GM12801 (cell line): ENCODE data around the gene ZNF48.

Experiments used
- CTCF ChIP-seq: IDR thresholded peaks from one replicate; pipeline ENCODE4 v1.5.1; 2011; ENCODE audit warnings: control low read depth; ENCODE audit not compliant: insufficient read length; ENCODE audit errors: extremely low read depth

ZNF48 gene

GRCh38 chr16:30417529-30418349 is 22.5 kb downstream of the ZNF48 start:
- TF ChIP-seq CTCF = no peak

- TF ChIP-seq CTCF = no peak
Measured at GRCh38 chr16:30418350-30419181, 23.3 kb downstream of the ZNF48 start.

- no peak for TF ChIP-seq CTCF
Measured at GRCh38 chr16:30421010-30421409, 25.8 kb downstream of the ZNF48 start.

- no peak for TF ChIP-seq CTCF
Measured at GRCh38 chr16:30428055-30428454, 32.8 kb downstream of the ZNF48 start.

GRCh38 chr16:30429418-30429677 is 34.1 kb downstream of the ZNF48 start:
- no peak for TF ChIP-seq CTCF

- TF ChIP-seq CTCF = no peak
Measured at GRCh38 chr16:30429678-30430427, 34.6 kb downstream of the ZNF48 start, which contains the start of gene DCTPP1. TSS of gene DCTPP1 (minus strand) at chr16:30430030. CDS start at chr16:30429980, 50 bp downstream.

- TF ChIP-seq CTCF = no peak
Measured at GRCh38 chr16:30430428-30430970, 35.3 kb downstream of the ZNF48 start.
